Endothelial cell of umbilical vein (primary cell): ENCODE measurements around the gene XYLT1. TPM values are rescaled to one million over a fixed set of nuclear protein-coding genes. Genes with fewer than 3 reads are reported as not detected.

Experiments used
- BruUV-seq: library from RNA; stranded (reverse); fragments of 400-500 nt; replicated peaks from 2 replicates; lab custom pipeline; 2021; lab: Mats Ljungman, UMichigan
- CTCF ChIA-PET: fragments of 300-600, 350-600 bp; sonication (Branson Sonifier 250); formaldehyde crosslinking; loops from one replicate; lab custom pipeline; 2021; ENCODE audit warnings: antibody characterized with exemption, inconsistent platforms; lab: Charles Lee
- POLR2A ChIA-PET: fragments of 300-600, 350-600 bp; sonication (Branson Sonifier 250); formaldehyde crosslinking; loops from one replicate; lab custom pipeline; 2021; ENCODE audit warnings: antibody characterized with exemption, inconsistent platforms; lab: Charles Lee
- DNase-seq: peaks from one replicate; pipeline ENCODE4 v3.0.0-alpha.2; 2011; ENCODE audit warnings: low read depth, low spot score
- FAIRE-seq: peaks from 2 replicates; lab custom pipeline; 2011; peaks lifted over from hg19 to GRCh38; lab: Jason Lieb, UNC
- H2AFZ ChIP-seq: 2 replicates; pipeline ENCODE4 v1.6.0; 2012; ENCODE audit warnings: low read depth, low read length, control low read depth, inconsistent platforms
- H3K27ac ChIP-seq: 2 replicates; pipeline ENCODE4 v1.5.1; 2011; ENCODE audit warnings: low read depth, mild to moderate bottlenecking, control low read depth, low read length, moderate library complexity; ENCODE audit not compliant: insufficient read depth
- H3K27me3 ChIP-seq, 2 experiments: 2 replicates each; pipeline versions ENCODE4 v1.6.0 to v1.6.1; 2011; ENCODE audit warnings: low read length in 2 of 2, mixed read lengths in 1 of 2; ENCODE audit not compliant: control insufficient read depth in 2 of 2, insufficient read depth in 2 of 2
- H3K36me3 ChIP-seq, 2 experiments: 2 replicates in 1 of 2; 3 replicates in 1 of 2; pipeline ENCODE4 v1.5.1; 2011; ENCODE audit warnings: low read length in 2 of 2, mild to moderate bottlenecking in 1 of 2, moderate library complexity in 1 of 2; ENCODE audit not compliant: control insufficient read depth in 2 of 2, insufficient read depth in 2 of 2; ENCODE audit errors: extremely low read depth in 1 of 2
- H3K4me1 ChIP-seq: 3 replicates; pipeline ENCODE4 v1.5.1; 2011; ENCODE audit warnings: mild to moderate bottlenecking, low read length; ENCODE audit not compliant: control insufficient read depth, insufficient read depth; ENCODE audit errors: extremely low read depth
- H3K4me2 ChIP-seq: 2 replicates; pipeline ENCODE4 v1.6.1; 2011; ENCODE audit warnings: low read length, control low read depth, mixed read lengths; ENCODE audit not compliant: insufficient read depth
- H3K4me3 ChIP-seq, 3 experiments: fragments of 200-600 bp in 1 of 3; sonication (generic), shearing (Covaris generic) in 1 of 3; replicated peaks in 1 of 3; 2 replicates each; pipeline ENCODE4 v1.5.1; 2011 to 2016; ENCODE audit warnings: control low read depth in 3 of 3, low read length in 3 of 3, mild to moderate bottlenecking in 2 of 3, inconsistent platforms in 1 of 3, low read depth in 1 of 3, moderate library complexity in 1 of 3; ENCODE audit not compliant: insufficient read depth in 1 of 3
- H3K79me2 ChIP-seq: 2 replicates; pipeline ENCODE4 v1.6.0; 2012; ENCODE audit warnings: low read length, inconsistent platforms; ENCODE audit not compliant: control insufficient read depth, insufficient read depth
- H3K9ac ChIP-seq: replicated peaks from 2 replicates; pipeline ENCODE3; 2011; ENCODE audit warnings: low read length, control low read depth; ENCODE audit not compliant: insufficient read depth; ENCODE audit errors: extremely low read depth
- H3K9me1 ChIP-seq: replicated peaks from 3 replicates; pipeline ENCODE4 v1.6.0; 2011; ENCODE audit warnings: mild to moderate bottlenecking, low read length; ENCODE audit not compliant: control insufficient read depth, insufficient read depth; ENCODE audit errors: extremely low read depth
- H3K9me3 ChIP-seq: replicated peaks from 2 replicates; pipeline ENCODE4 v1.5.1; 2012; ENCODE audit warnings: low read length, inconsistent platforms; ENCODE audit not compliant: control insufficient read depth, insufficient read depth
- H4K20me1 ChIP-seq: replicated peaks from 2 replicates; pipeline ENCODE3; 2011; ENCODE audit warnings: mild to moderate bottlenecking, low read length; ENCODE audit not compliant: control insufficient read depth, insufficient read depth; ENCODE audit errors: extremely low read depth
- CTCF ChIP-seq, 2 donors: IDR thresholded peaks; 1 replicate in 1 of 2; 2 replicates in 1 of 2; pipeline ENCODE4 v1.5.1; 2011; ENCODE audit warnings: low read length in 2 of 2, mild to moderate bottlenecking in 2 of 2, moderate library complexity in 2 of 2, control low read depth in 1 of 2, inconsistent platforms in 1 of 2, low read depth in 1 of 2; ENCODE audit not compliant: insufficient read depth in 1 of 2; ENCODE audit errors: extremely low read depth in 1 of 2
- EZH2 ChIP-seq: IDR thresholded peaks from 2 replicates; pipeline ENCODE4 v1.6.1; 2012; ENCODE audit warnings: borderline replicate concordance, low read depth, mild to moderate bottlenecking, moderate library complexity, low read length, inconsistent platforms; ENCODE audit not compliant: severe bottlenecking
- FOS ChIP-seq: IDR thresholded peaks from 2 replicates; pipeline ENCODE4 v1.6.1; 2011; ENCODE audit warnings: mild to moderate bottlenecking, low read length, moderate library complexity, borderline replicate concordance; ENCODE audit not compliant: insufficient read depth
- GATA2 ChIP-seq: IDR thresholded peaks from 2 replicates; pipeline ENCODE4 v1.7.0; 2011; ENCODE audit warnings: low read depth, mild to moderate bottlenecking, moderate library complexity, mixed read lengths, low read length; ENCODE audit not compliant: insufficient read length, insufficient read depth
- JUN ChIP-seq: IDR thresholded peaks from 2 replicates; pipeline ENCODE4 v1.6.1; 2011; ENCODE audit warnings: borderline replicate concordance, low read depth; ENCODE audit not compliant: insufficient read length, insufficient read depth
- MAX ChIP-seq: IDR thresholded peaks from 2 replicates; pipeline ENCODE4 v1.6.1; 2011; ENCODE audit not compliant: insufficient read depth, insufficient read length
- MYC ChIP-seq: IDR thresholded peaks from one replicate; pipeline ENCODE4 v1.6.1; 2011; ENCODE audit warnings: mild to moderate bottlenecking, low read depth, low read length
- POLR2A ChIP-seq: IDR thresholded peaks from 2 replicates; pipeline ENCODE4 v1.6.1; 2012; ENCODE audit warnings: low read depth, mild to moderate bottlenecking, control low read depth, low read length
- POLR2AphosphoS5 ChIP-seq: IDR thresholded peaks from 2 replicates; pipeline ENCODE4 v1.6.1; 2012; ENCODE audit warnings: low read depth, mild to moderate bottlenecking, control low read depth, low read length, moderate library complexity; ENCODE audit not compliant: insufficient read depth
- dilution Hi-C: fragments of 300-500 bp; cut with MboI; formaldehyde crosslinking; loops from one replicate; pipeline ENCODE4 v1.15.0; 2019; ENCODE audit warnings: low sequenced_read_pairs; ENCODE audit not compliant: extremely low pct_ligation_motif_present
- intact Hi-C: fragments of 100-400 bp; cut with micrococcal nuclease; formaldehyde crosslinking; loops from one replicate; pipeline ENCODE4 v1.10.0; 2022
- polyA plus RNA-seq, 4 experiments: library from polyadenylated mRNA; depleted of rRNA in 3 of 4; stranded (reverse) in 3 of 4; unstranded in 1 of 4; fragments of >200 nt; gene quantifications; 2 replicates each; pipeline versions ENCODE4 v1.2.1 to v1.2.3, GENCODE V29; 2011 to 2012; ENCODE audit warnings: missing spikeins in 1 of 4
- total RNA-seq: library from RNA; stranded (reverse); gene quantifications from 2 replicates; pipeline ENCODE4 v1.2.3, GENCODE V29; 2021

The XYLT1 gene
- total and polyA plus RNA-seq, 2 donors (not counting 3 experiments of a cell fraction or from before 2014, with no cell fraction given): 0.63 to 2.9 TPM

- H3K4me2 ChIP-seq: no peak overlapping the region
- no TSS peak for BruUV-seq
- H3K27ac ChIP-seq: no peak overlapping the region
- TF ChIP-seq MYC (no peak), GATA2 (no peak), MAX (no peak), CTCF (IDR thresholded peaks at IDR 0.05; ENCODE audit: extremely low read depth in 1 of 2, insufficient read depth in 1 of 2, low read depth in 1 of 2, low read length in 2 of 2) (no peak), POLR2AphosphoS5 (no peak), POLR2A (no peak), EZH2 (no peak), FOS (no peak), JUN (no peak)
- no peaks in the 10 kb centered on the region for H4K20me1 ChIP-seq
- no peaks in the 10 kb centered on the region for H3K4me1 ChIP-seq
- H3K27me3 ChIP-seq: no peaks in the 10 kb centered on the region
- DNase-seq: no peak
- H3K4me3 ChIP-seq: no peak overlapping the region
- no peaks in the 10 kb centered on the region for H3K36me3 ChIP-seq
- H3K9me1 ChIP-seq: no peaks in the 10 kb centered on the region
- POLR2A ChIA-PET: no interaction called here
- no peak for FAIRE-seq
- CTCF ChIA-PET: no interaction called here
- no peak overlapping the region for H2AFZ ChIP-seq
- H3K9me3 ChIP-seq: no peaks in the 10 kb centered on the region
- dilution Hi-C loops (no loop called here), intact Hi-C loops (no loop called here)
- H3K79me2 ChIP-seq: no peaks in the 10 kb centered on the region
- H3K9ac ChIP-seq: no peak overlapping the region
Observed at GRCh38 chr16:17453364-17454038, 17.3 kb downstream of the XYLT1 start.
